HFFc6 (cell line): ENCODE data around the gene FMN2. TPM values are rescaled to one million over a fixed set of nuclear protein-coding genes. Genes with fewer than 3 reads are reported as not detected.

Source experiments
- DNase-seq: peaks from one replicate; pipeline ENCODE4 v3.0.0-alpha.2; 2018
- H3K27ac Mint-ChIP-seq: 2 replicates; pipeline ENCODE4 v1.8.0; 2020; ENCODE audit warnings: mild to moderate bottlenecking, mixed read lengths
- H3K27me3 Mint-ChIP-seq: 2 replicates; pipeline ENCODE4 v1.8.0; 2021; ENCODE audit warnings: mild to moderate bottlenecking, moderate library complexity, mixed read lengths; ENCODE audit not compliant: insufficient read depth
- H3K36me3 Mint-ChIP-seq: 2 replicates; pipeline ENCODE4 v1.8.0; 2021; ENCODE audit warnings: low read depth, mixed read lengths
- H3K4me1 Mint-ChIP-seq: 2 replicates; pipeline ENCODE4 v1.8.0; 2020; ENCODE audit warnings: low read depth, mixed read lengths
- H3K4me3 Mint-ChIP-seq: 2 replicates; pipeline ENCODE4 v1.8.0; 2020; ENCODE audit warnings: mild to moderate bottlenecking, moderate library complexity, mixed read lengths
- H3K9me3 Mint-ChIP-seq: 2 replicates; pipeline ENCODE4 v1.8.0; 2020; ENCODE audit warnings: mild to moderate bottlenecking, mixed read lengths
- CTCF ChIP-seq: fragments of 200-600 bp; sonication (generic); IDR thresholded peaks from 2 replicates; pipeline ENCODE4 v1.5.0; 2021; ENCODE audit warnings: antibody characterized with exemption, mild to moderate bottlenecking
- total RNA-seq, 6 experiments: library from RNA; stranded (reverse); fragmentation: NEBNext Ultra II Directional; extraction: Animal tissue kit (Norgen Biotek cat#: 25700); gene quantifications; 2 replicates in 1 of 6; 3 replicates in 5 of 6; pipeline ENCODE4 v1.2.3, GENCODE V29; 2021

FMN2 gene
- total RNA-seq, 6 experiments from 2014 or later = 82.6 to 115 (median 96.4) TPM

GRCh38 chr1:240169188-240169587 lies 77.5 kb downstream of the FMN2 start:
- H3K4me1 Mint-ChIP-seq = peaks cover 64% of the 10 kb centered on the region
- H3K9me3 Mint-ChIP-seq = peaks cover 11% of the 10 kb centered on the region
- H3K36me3 Mint-ChIP-seq = peaks cover 62% of the 10 kb centered on the region
- peak; percentile 32 for DNase-seq
- H3K4me3 Mint-ChIP-seq = no peak overlapping the region
- peaks cover 7% of the 10 kb centered on the region for H3K27me3 Mint-ChIP-seq
- peak; percentile 66 for TF ChIP-seq CTCF
- H3K27ac Mint-ChIP-seq = 0 out of 2 replicates have a peak overlapping the region, but pooled peaks have one; percentile 21

- Mint-ChIP-seq H3K36me3 (peaks cover 58% of the 10 kb centered on the region), H3K4me3 (no peak overlapping the region), H3K27ac (peak overlapping the region; percentile 50), H3K4me1 (peaks cover 62% of the 10 kb centered on the region), H3K27me3 (peaks cover 5% of the 10 kb centered on the region), H3K9me3 (no peaks in the 10 kb centered on the region)
- no peak for TF ChIP-seq CTCF
- no peak for DNase-seq
Measured at GRCh38 chr1:240170266-240170665, 78.6 kb downstream of the FMN2 start.

GRCh38 chr1:240170806-240171205 lies 79.1 kb downstream of the FMN2 start:
- no peak for DNase-seq

GRCh38 chr1:240171907-240172306 lies 80.2 kb downstream of the FMN2 start:
- Mint-ChIP-seq H3K27me3 (peaks cover 5% of the 10 kb centered on the region), H3K9me3 (no peaks in the 10 kb centered on the region), H3K36me3 (peaks cover 65% of the 10 kb centered on the region), H3K4me1 (peaks cover 72% of the 10 kb centered on the region), H3K27ac (peak overlapping the region; percentile 37), H3K4me3 (no peak overlapping the region)
- no peak for TF ChIP-seq CTCF
- no peak for DNase-seq

More at GRCh38 chr1:240170806-240171205, 79.1 kb downstream of the FMN2 start:
- no peak for TF ChIP-seq CTCF
- H3K4me1 Mint-ChIP-seq = peaks cover 62% of the 10 kb centered on the region
- H3K27ac Mint-ChIP-seq = peak overlapping the region; percentile 50
- peaks cover 5% of the 10 kb centered on the region for H3K27me3 Mint-ChIP-seq
- no peaks in the 10 kb centered on the region for H3K9me3 Mint-ChIP-seq
- peaks cover 57% of the 10 kb centered on the region for H3K36me3 Mint-ChIP-seq
- no peak overlapping the region for H3K4me3 Mint-ChIP-seq

GRCh38 chr1:240173836-240174235 lies 82.2 kb downstream of the FMN2 start:
- no peak for TF ChIP-seq CTCF
- peaks cover 91% of the 10 kb centered on the region for H3K4me1 Mint-ChIP-seq
- H3K27ac Mint-ChIP-seq = peak overlapping the region; percentile 52
- peaks cover 71% of the 10 kb centered on the region for H3K36me3 Mint-ChIP-seq
- DNase-seq = peak; percentile 19
- peaks cover 5% of the 10 kb centered on the region for H3K27me3 Mint-ChIP-seq
- peak overlapping the region; percentile 28 for H3K4me3 Mint-ChIP-seq
- no peaks in the 10 kb centered on the region for H3K9me3 Mint-ChIP-seq

- Mint-ChIP-seq H3K9me3 (no peaks in the 10 kb centered on the region), H3K27me3 (peaks cover 5% of the 10 kb centered on the region), H3K4me1 (peaks cover 96% of the 10 kb centered on the region), H3K27ac (no peak overlapping the region), H3K36me3 (peaks cover 79% of the 10 kb centered on the region), H3K4me3 (no peak overlapping the region)
- DNase-seq = no peak
- no peak for TF ChIP-seq CTCF
Measured at GRCh38 chr1:240174734-240175133, 83.1 kb downstream of the FMN2 start.
